Mesenchymal stem cell (in vitro differentiated cells and primary cell): ENCODE data around the gene TMEM203.

Source experiments
- DNase-seq: peaks from one replicate; pipeline ENCODE4 v3.0.0-alpha.2; 2013
- H2AFZ ChIP-seq: one replicate; pipeline ENCODE4 v1.6.1; 2013; ENCODE audit warnings: low read depth, mild to moderate bottlenecking, control low read depth, inconsistent platforms, low read length, moderate library complexity
- H2AK5ac ChIP-seq: 2 replicates; pipeline ENCODE4 v1.6.1; 2013; ENCODE audit warnings: low read length, moderate library complexity, mild to moderate bottlenecking, inconsistent platforms; ENCODE audit not compliant: severe bottlenecking
- H2BK120ac ChIP-seq: one replicate; pipeline ENCODE4 v1.6.1; 2013; ENCODE audit warnings: low read depth, mild to moderate bottlenecking, inconsistent platforms, low read length, moderate library complexity
- H2BK12ac ChIP-seq, 2 experiments: one replicate each; pipeline ENCODE4 v1.6.1; 2013; ENCODE audit warnings: inconsistent platforms in 2 of 2, low read length in 2 of 2, mild to moderate bottlenecking in 2 of 2, moderate library complexity in 2 of 2, control low read depth in 1 of 2
- H2BK15ac ChIP-seq: one replicate; pipeline ENCODE4 v1.6.1; 2013; ENCODE audit warnings: mild to moderate bottlenecking, low read depth, inconsistent platforms; ENCODE audit not compliant: poor library complexity, severe bottlenecking
- H2BK5ac ChIP-seq: 2 replicates; pipeline ENCODE4 v1.6.1; 2013; ENCODE audit warnings: low read depth, mild to moderate bottlenecking, low read length, control low read depth, inconsistent platforms; ENCODE audit not compliant: poor library complexity, severe bottlenecking
- H3K14ac ChIP-seq, 2 experiments: one replicate each; pipeline ENCODE4 v1.6.1; 2013; ENCODE audit warnings: inconsistent platforms in 2 of 2, low read length in 2 of 2, control low read depth in 1 of 2, mild to moderate bottlenecking in 1 of 2, moderate library complexity in 1 of 2
- H3K18ac ChIP-seq, 2 experiments: one replicate each; pipeline ENCODE4 v1.6.1; 2013; ENCODE audit warnings: inconsistent platforms in 2 of 2, low read length in 2 of 2, control low read depth in 1 of 2, low read depth in 1 of 2, mild to moderate bottlenecking in 1 of 2
- H3K23ac ChIP-seq, 2 experiments: one replicate each; pipeline ENCODE4 v1.6.1; 2013; ENCODE audit warnings: inconsistent platforms in 2 of 2, low read length in 2 of 2, mild to moderate bottlenecking in 2 of 2, moderate library complexity in 2 of 2, control low read depth in 1 of 2
- H3K27ac ChIP-seq: 2 replicates; pipeline ENCODE4 v1.5.1; 2013; ENCODE audit warnings: mild to moderate bottlenecking, moderate library complexity, low read length, control low read depth, inconsistent platforms; ENCODE audit not compliant: poor library complexity, severe bottlenecking
- H3K27me3 ChIP-seq, 2 experiments: 2 replicates each; pipeline versions ENCODE4 v1.6.1 to v1.7.0; 2013; ENCODE audit warnings: low read length in 2 of 2, mild to moderate bottlenecking in 2 of 2, moderate library complexity in 2 of 2, control low read depth in 1 of 2, inconsistent platforms in 1 of 2; ENCODE audit not compliant: control insufficient read depth in 1 of 2, insufficient read depth in 1 of 2
- H3K36me3 ChIP-seq, 2 experiments: 2 replicates each; pipeline versions ENCODE4 v1.6.1 to v1.7.0; 2013; ENCODE audit warnings: low read length in 2 of 2, control low read depth in 1 of 2, inconsistent platforms in 1 of 2, low read depth in 1 of 2, mild to moderate bottlenecking in 1 of 2; ENCODE audit not compliant: insufficient read depth in 2 of 2, control insufficient read depth in 1 of 2
- H3K4ac ChIP-seq, 2 experiments: one replicate each; pipeline ENCODE4 v1.6.1; 2013; ENCODE audit warnings: inconsistent platforms in 2 of 2, low read length in 2 of 2, mild to moderate bottlenecking in 2 of 2, moderate library complexity in 2 of 2, control low read depth in 1 of 2, low read depth in 1 of 2
- H3K4me1 ChIP-seq: 2 replicates; pipeline ENCODE4 v1.6.1; 2013; ENCODE audit warnings: low read depth, low read length, control low read depth; ENCODE audit not compliant: control insufficient read depth, insufficient read depth
- H3K4me2 ChIP-seq: 2 replicates; pipeline ENCODE4 v1.6.1; 2013; ENCODE audit warnings: low read length, mild to moderate bottlenecking, inconsistent platforms; ENCODE audit not compliant: poor library complexity, severe bottlenecking
- H3K4me3 ChIP-seq, 2 experiments: 2 replicates each; pipeline versions ENCODE4 v1.5.1 to v1.7.0; 2013; ENCODE audit warnings: low read length in 2 of 2, mild to moderate bottlenecking in 2 of 2, control low read depth in 1 of 2, low read depth in 1 of 2; ENCODE audit not compliant: insufficient read depth in 1 of 2
- H3K79me1 ChIP-seq: replicated peaks from 2 replicates; pipeline ENCODE4 v1.6.1; 2013; ENCODE audit warnings: mild to moderate bottlenecking, control low read depth, low read length, inconsistent platforms; ENCODE audit not compliant: poor library complexity, severe bottlenecking
- H3K9ac ChIP-seq: 2 replicates; pipeline ENCODE4 v1.7.0; 2013; ENCODE audit warnings: mild to moderate bottlenecking, low read length, moderate library complexity
- H3K9me3 ChIP-seq: 2 replicates; pipeline ENCODE4 v1.7.0; 2013; ENCODE audit warnings: mild to moderate bottlenecking, low read length; ENCODE audit not compliant: control insufficient read depth
- H4K8ac ChIP-seq: one replicate; pipeline ENCODE4 v1.6.1; 2013; ENCODE audit warnings: inconsistent platforms, mild to moderate bottlenecking, low read length, moderate library complexity
- H4K91ac ChIP-seq: one replicate; pipeline ENCODE4 v1.6.1; 2013; ENCODE audit warnings: mild to moderate bottlenecking, low read length, inconsistent platforms
- WGBS: methylation state at CpG from one replicate; pipeline ENCODE4 v1.1.7; 2013; ENCODE audit warnings: mixed read lengths; 5-methylcytosine and 5-hydroxymethylcytosine counted together

TMEM203 gene

DNA sequence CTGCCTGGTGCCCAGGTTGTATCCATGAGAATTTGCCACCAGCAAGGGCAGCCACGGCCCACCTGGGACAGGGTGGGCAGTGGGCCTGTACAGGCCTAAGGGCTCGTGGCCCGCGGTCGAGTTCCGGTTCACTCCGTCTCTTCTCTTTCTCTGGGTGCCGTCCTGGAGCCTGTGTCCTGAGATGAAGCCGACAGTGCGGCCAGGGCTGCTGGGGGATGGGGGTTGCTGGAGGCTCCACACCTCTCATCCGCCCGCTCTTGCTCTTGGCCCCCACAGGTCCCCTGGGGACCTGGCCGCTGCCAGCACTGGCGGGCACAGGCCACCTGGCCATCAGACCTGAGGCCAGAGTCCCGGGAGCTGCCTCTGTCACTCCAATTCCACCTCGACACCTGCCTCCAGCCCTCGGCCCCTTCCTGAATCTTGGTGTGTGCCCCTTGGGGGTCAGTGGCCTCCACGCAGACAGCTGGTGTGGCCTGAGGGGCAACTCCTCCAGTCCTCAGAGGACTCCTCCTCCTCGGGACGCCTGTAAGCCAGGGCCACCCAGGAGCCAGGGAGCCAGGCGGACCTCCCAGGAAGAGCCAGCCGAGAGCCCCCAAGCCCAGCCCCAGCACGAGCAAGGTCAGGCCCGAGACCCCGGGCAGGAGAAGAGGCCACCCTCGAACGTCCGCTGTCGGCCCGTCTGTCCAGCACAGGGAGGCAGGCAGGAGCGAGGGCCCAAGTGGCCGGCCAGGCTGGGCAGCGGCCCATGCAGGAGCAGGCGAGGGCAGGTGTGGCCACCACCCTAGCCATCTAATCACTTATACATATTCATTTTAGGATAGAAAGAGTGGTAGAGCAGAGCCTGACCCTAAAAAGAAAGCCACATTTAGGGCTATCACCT lies 40.8 kb downstream of the TMEM203 start:
- Histone ChIP-seq H3K4ac (no peak overlapping the region), H3K27ac (no peak overlapping the region), H3K27me3 (peaks cover 78 to 87% of the 10 kb centered on the region in 2 experiments), H2BK5ac (no peak overlapping the region), H3K14ac (no peak overlapping the region), H3K4me2 (no peak overlapping the region), H3K9ac (no peak overlapping the region), H3K18ac (no peak overlapping the region), H3K4me3 (no peak overlapping the region), H2BK120ac (no peak overlapping the region), H2AFZ (no peak overlapping the region), H2AK5ac (no peak overlapping the region), H3K79me1 (no peaks in the 10 kb centered on the region), H3K9me3 (no peaks in the 10 kb centered on the region), H2BK15ac (peak overlapping the region; percentile 30), H3K4me1 (peaks cover 38% of the 10 kb centered on the region), H4K91ac (no peak overlapping the region), H3K23ac (no peak overlapping the region), H4K8ac (no peak overlapping the region), H3K36me3 (no peaks in the 10 kb centered on the region), H2BK12ac (no peak overlapping the region)
- no peak for DNase-seq
- 80% methylated on average over 30 of the region's 34 CpGs for WGBS

DNA sequence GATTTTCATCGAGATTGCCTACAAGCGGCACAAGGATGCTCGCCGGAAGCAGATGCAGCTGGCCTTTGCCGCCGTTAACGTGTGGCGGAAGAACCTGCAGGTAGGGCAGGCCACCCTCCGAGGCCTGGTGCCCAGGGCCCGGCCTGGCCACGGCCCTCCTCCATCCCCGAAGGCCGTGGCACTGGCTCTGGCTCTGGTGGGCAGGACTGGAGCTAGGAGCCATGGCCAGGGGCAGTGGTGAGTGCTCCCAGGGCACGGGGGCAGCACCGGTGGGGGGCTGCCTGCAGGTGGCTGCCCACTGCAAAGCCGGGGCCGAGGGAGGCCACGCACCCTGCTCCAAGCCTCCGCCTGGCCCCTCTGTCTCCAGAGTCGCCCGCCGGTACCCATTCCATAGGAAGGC lies 41.6 kb downstream of the TMEM203 start:
- no peak for DNase-seq
- WGBS: 93% methylated on average over 22 of the region's 22 CpGs
- H3K4me2 ChIP-seq: no peak overlapping the region

DNA sequence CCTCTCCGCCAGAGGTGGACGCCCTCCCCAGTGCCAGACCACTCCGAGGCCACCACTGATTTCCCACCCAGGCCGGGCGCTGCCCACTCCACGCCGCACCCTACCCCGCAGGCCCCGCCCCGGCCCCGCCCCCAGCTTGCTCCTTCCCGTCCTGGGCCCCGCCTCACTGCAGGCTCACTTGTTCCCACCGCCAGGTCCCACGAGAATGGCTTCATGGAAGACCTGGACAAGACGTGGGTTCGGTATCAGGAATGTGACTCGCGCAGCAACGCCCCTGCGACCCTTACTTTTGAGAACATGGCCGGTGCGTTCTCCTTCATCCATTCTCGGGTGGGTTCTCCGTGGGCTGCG lies 42.1 kb downstream of the TMEM203 start:
- no peak overlapping the region for H3K18ac ChIP-seq
- peaks cover 25% of the 10 kb centered on the region for H3K4me1 ChIP-seq
- no peak overlapping the region for H3K4me2 ChIP-seq
- no peak overlapping the region for H2AFZ ChIP-seq
- H2BK12ac ChIP-seq: no peak overlapping the region
- no peak overlapping the region for H4K91ac ChIP-seq
- H2AK5ac ChIP-seq: no peak overlapping the region
- no peak overlapping the region for H2BK5ac ChIP-seq
- no peak overlapping the region for H2BK15ac ChIP-seq
- H3K23ac ChIP-seq: no peak overlapping the region
- no peak overlapping the region for H3K9ac ChIP-seq
- no peak overlapping the region for H3K4me3 ChIP-seq
- no peak overlapping the region for H3K4ac ChIP-seq
- no peaks in the 10 kb centered on the region for H3K9me3 ChIP-seq
- DNase-seq: no peak
- H3K36me3 ChIP-seq: no peaks in the 10 kb centered on the region
- H3K14ac ChIP-seq: no peak overlapping the region
- H2BK120ac ChIP-seq: no peak overlapping the region
- no peak overlapping the region for H4K8ac ChIP-seq
- H3K27ac ChIP-seq: no peak overlapping the region
- H3K79me1 ChIP-seq: no peaks in the 10 kb centered on the region
- H3K27me3 ChIP-seq: peaks cover 82 to 96% of the 10 kb centered on the region in 2 experiments
- 39% methylated on average over 26 of the region's 26 CpGs for WGBS

More for the DNA sequence above, 41.6 kb downstream of the TMEM203 start:
- Histone ChIP-seq H3K36me3 (no peaks in the 10 kb centered on the region), H2AK5ac (no peak overlapping the region), H4K8ac (no peak overlapping the region), H3K18ac (no peak overlapping the region), H3K4ac (no peak overlapping the region), H3K9ac (no peak overlapping the region), H4K91ac (no peak overlapping the region), H3K4me1 (peaks cover 30% of the 10 kb centered on the region), H2BK15ac (no peak overlapping the region), H3K79me1 (no peaks in the 10 kb centered on the region), H2BK120ac (no peak overlapping the region), H3K14ac (no peak overlapping the region), H3K23ac (no peak overlapping the region), H3K27me3 (peaks cover 78 to 95% of the 10 kb centered on the region in 2 experiments), H3K4me3 (no peak overlapping the region), H2AFZ (no peak overlapping the region), H2BK5ac (no peak overlapping the region), H3K27ac (no peak overlapping the region), H3K9me3 (no peaks in the 10 kb centered on the region), H2BK12ac (no peak overlapping the region)

DNA sequence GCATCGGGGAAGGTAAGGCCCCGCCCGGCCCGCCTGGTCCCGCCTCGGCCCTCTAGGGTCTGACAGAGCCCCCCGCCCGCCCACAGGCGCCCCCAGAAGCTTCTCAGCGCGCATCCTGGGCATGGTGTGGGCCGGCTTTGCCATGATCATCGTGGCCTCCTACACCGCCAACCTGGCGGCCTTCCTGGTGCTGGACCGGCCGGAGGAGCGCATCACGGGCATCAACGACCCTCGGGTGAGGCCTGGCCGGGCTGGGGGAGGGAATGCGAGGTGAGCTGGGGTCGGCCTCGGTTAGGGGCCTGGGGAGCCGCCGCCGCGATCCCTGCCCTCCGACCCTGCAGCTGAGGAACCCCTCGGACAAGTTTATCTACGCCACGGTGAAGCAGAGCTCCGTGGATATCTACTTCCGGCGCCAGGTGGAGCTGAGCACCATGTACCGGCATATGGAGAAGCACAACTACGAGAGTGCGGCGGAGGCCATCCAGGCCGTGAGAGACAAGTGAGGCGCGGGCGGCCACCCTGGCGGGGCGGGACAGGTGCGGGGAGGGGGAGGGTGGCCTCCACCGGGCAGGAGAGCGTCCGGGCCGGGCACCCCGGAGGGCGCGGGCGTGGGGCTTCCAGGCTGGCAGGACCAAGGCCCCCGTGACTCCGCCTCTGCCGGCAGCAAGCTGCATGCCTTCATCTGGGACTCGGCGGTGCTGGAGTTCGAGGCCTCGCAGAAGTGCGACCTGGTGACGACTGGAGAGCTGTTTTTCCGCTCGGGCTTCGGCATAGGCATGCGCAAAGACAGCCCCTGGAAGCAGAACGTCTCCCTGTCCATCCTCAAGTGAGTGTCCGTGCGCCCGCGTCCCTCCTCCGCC lies 42.7 kb downstream of the TMEM203 start:
- peak overlapping the region; percentile 41 for H3K4me2 ChIP-seq
- no peaks in the 10 kb centered on the region for H3K36me3 ChIP-seq
- H3K9me3 ChIP-seq: no peaks in the 10 kb centered on the region
- H3K14ac ChIP-seq: no peak overlapping the region
- no peak overlapping the region for H2BK5ac ChIP-seq
- peaks cover 19% of the 10 kb centered on the region for H3K4me1 ChIP-seq
- H3K23ac ChIP-seq: no peak overlapping the region
- H3K79me1 ChIP-seq: no peaks in the 10 kb centered on the region
- no peak overlapping the region for H3K4ac ChIP-seq
- H2AK5ac ChIP-seq: no peak overlapping the region
- peaks cover 83 to 96% of the 10 kb centered on the region in 2 experiments for H3K27me3 ChIP-seq
- H3K9ac ChIP-seq: no peak overlapping the region
- H2BK12ac ChIP-seq: no peak overlapping the region
- H3K18ac ChIP-seq: no peak overlapping the region
- no peak overlapping the region for H2BK120ac ChIP-seq
- DNase-seq: peak; percentile 16
- H4K8ac ChIP-seq: no peak overlapping the region
- 9% methylated on average over 68 of the region's 74 CpGs for WGBS
- H4K91ac ChIP-seq: no peak overlapping the region
- no peak overlapping the region for H2BK15ac ChIP-seq
- no peak overlapping the region for H3K27ac ChIP-seq
- H3K4me3 ChIP-seq: peak overlapping the region in 1 of 2 experiments; percentile 4
- no peak overlapping the region for H2AFZ ChIP-seq
